PC-3 (cell line): ENCODE results near the gene CCER1.

Experiments used
- CTCF ChIP-seq: fragments of 300-600 bp; sonication (generic); conservative IDR thresholded peaks from 2 replicates; pipeline ENCODE4 v1.5.1; 2017; ENCODE audit warnings: antibody characterized with exemption, low read depth, mild to moderate bottlenecking, low read length
- EZH2 ChIP-seq: fragments of 300-600 bp; sonication (generic); IDR thresholded peaks from one replicate; pipeline ENCODE4 v1.6.1; 2017; ENCODE audit warnings: antibody characterized with exemption, mild to moderate bottlenecking, low read length; ENCODE audit not compliant: unreplicated experiment

GRCh38 chr12:90945070-90945649 is 9.8 kb downstream of the CCER1 start:
- TF ChIP-seq CTCF (peak; percentile 78), EZH2 (no peak)
